BLaER1 treated with 17β-estradiol and CSF1 and Interleukin-3, amounts not matched to agents 10 nM and 100 nM (cell line): ENCODE results near the gene PI4KA.

Experiments used
- H3K27ac ChIP-seq, 11 experiments: shearing (Covaris generic); formaldehyde crosslinking; 2 replicates each; pipeline ENCODE4 v1.8.1; 2022
- H3K27me3 ChIP-seq, 11 experiments: shearing (Covaris generic); formaldehyde crosslinking; 2 replicates each; pipeline ENCODE4 v1.8.1; 2022
- H3K36me3 ChIP-seq, 11 experiments: shearing (Covaris generic); formaldehyde crosslinking; 2 replicates each; pipeline ENCODE4 v1.8.1; 2022
- H3K4me1 ChIP-seq, 10 experiments: shearing (Covaris generic); formaldehyde crosslinking; 2 replicates each; pipeline ENCODE4 v1.8.1; 2022
- H3K4me2 ChIP-seq, 11 experiments: shearing (Covaris generic); formaldehyde crosslinking; 2 replicates each; pipeline ENCODE4 v1.8.1; 2022
- H3K4me3 ChIP-seq, 10 experiments: shearing (Covaris generic); formaldehyde crosslinking; 2 replicates each; pipeline ENCODE4 v1.8.1; 2022
- H3K9ac ChIP-seq, 11 experiments: shearing (Covaris generic); formaldehyde crosslinking; 2 replicates each; pipeline ENCODE4 v1.8.1; 2022
- H3K9me3 ChIP-seq, 11 experiments: shearing (Covaris generic); formaldehyde crosslinking; replicated peaks in 1 of 11; 2 replicates each; pipeline ENCODE4 v1.8.1; 2022
- H4K20me1 ChIP-seq, 11 experiments: shearing (Covaris generic); formaldehyde crosslinking; 2 replicates each; pipeline ENCODE4 v1.8.1; 2022
- Cebpa-rat ChIP-seq, 11 experiments: shearing (Covaris generic); IDR thresholded peaks; 2 replicates each; pipeline ENCODE4 v1.8.1; 2022

The PI4KA gene

DNA sequence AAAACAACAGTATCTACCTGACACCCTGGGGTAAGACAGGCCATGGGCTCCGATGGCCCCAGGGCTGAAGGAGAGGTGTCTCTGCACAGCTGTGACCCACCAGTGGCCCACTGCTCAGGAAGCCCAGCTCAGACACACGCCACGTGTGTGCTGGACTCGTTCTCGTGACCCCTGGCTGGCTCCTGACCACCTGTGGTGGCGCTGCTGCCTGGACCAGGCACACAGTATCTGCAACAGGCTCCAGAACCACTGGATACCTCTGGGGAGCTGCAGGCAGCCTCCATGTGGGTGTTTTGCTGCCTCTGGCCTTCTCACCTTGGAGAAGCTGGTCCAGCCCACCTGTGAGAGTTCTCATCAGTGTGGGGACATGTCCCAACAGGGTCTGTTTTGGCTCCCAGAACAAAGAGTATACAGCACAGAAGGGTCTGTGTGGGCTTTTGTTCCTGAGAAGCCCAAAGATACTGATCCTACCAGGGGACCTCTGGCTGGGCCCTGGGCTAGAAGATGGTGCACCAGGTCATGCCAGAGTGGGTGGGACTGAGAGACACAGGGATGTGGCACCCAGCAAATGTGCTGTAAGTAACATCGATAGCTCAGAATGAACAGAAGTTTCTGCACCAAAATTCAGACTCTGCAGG lies 106.4 kb downstream of the PI4KA start:
- no peaks in the 10 kb centered on the region for H3K9me3 ChIP-seq
- H3K4me1 ChIP-seq = peaks cover 36 to 47% (median 42%) of the 10 kb centered on the region in 10 experiments
- no peaks in the 10 kb centered on the region for H3K27me3 ChIP-seq
- H3K36me3 ChIP-seq = peaks cover 51 to 88% (median 69%) of the 10 kb centered on the region in 11 experiments
- no peak overlapping the region for H3K4me3 ChIP-seq
- H4K20me1 ChIP-seq = peaks cover 8 to 52% (median 32%) of the 10 kb centered on the region in 11 experiments; a peak in 15 of 22 replicates
- TF ChIP-seq Cebpa-rat (IDR thresholded peaks at IDR 0.05) = no peak
- peak overlapping the region in 2 of 11 experiments; percentile 21 to 29; a peak in 1 of 22 replicates for H3K9ac ChIP-seq
- 0 out of 22 replicates have a peak overlapping the region, but pooled peaks of 1 of the 11 experiments have one; percentile 11 for H3K27ac ChIP-seq
- peak overlapping the region in 3 of 11 experiments; percentile 86 to 91 (median 89); a peak in 5 of 22 replicates for H3K4me2 ChIP-seq

DNA sequence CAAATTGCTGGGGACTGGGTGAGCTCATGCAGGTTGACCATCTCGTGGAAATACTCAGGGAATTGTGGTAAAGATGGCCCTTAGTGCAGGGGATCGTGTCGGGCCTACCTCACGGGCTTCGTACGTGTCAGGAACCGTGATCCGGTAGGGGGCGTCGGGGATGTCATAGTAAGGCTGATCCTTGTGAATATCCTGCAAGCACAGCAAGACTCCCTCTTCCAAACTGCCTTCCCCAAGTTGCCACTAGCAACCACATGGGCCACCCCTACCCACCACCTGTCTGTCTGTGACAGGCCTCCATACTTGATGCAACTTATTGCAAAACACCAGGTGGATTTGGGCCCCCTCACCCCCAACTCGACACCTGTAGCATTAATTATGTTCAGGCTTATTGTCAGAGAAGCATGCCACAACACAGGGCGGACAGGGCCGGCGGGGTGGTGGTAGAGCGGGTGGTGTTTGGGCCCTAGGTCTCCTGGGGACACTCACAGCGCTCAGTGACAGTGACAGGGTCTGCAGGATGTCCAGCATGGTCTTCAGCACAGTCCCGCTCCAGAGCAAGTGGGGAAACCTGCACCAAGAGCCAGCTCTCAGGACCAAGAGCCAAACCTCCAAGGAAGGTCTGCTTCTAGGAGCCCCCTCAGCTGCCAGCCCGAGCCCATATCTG lies 107.3 kb downstream of the PI4KA start:
- Histone ChIP-seq H3K4me1 (peaks cover 36 to 47% (median 42%) of the 10 kb centered on the region in 10 experiments), H3K27me3 (no peaks in the 10 kb centered on the region), H3K9me3 (no peaks in the 10 kb centered on the region), H3K27ac (peak overlapping the region in 5 of 11 experiments; percentile 24 to 34 (median 32); a peak in 6 of 22 replicates), H3K9ac (peak overlapping the region in 3 of 11 experiments; percentile 21 to 32 (median 21); a peak in 4 of 22 replicates), H4K20me1 (peaks cover 8 to 61% (median 32%) of the 10 kb centered on the region in 11 experiments; a peak in 15 of 22 replicates), H3K4me2 (peak overlapping the region; percentile 50 to 91 (median 73)), H3K36me3 (peaks cover 58 to 88% (median 73%) of the 10 kb centered on the region in 11 experiments), H3K4me3 (no peak overlapping the region)
- no peak for TF ChIP-seq Cebpa-rat (IDR thresholded peaks at IDR 0.05)

DNA sequence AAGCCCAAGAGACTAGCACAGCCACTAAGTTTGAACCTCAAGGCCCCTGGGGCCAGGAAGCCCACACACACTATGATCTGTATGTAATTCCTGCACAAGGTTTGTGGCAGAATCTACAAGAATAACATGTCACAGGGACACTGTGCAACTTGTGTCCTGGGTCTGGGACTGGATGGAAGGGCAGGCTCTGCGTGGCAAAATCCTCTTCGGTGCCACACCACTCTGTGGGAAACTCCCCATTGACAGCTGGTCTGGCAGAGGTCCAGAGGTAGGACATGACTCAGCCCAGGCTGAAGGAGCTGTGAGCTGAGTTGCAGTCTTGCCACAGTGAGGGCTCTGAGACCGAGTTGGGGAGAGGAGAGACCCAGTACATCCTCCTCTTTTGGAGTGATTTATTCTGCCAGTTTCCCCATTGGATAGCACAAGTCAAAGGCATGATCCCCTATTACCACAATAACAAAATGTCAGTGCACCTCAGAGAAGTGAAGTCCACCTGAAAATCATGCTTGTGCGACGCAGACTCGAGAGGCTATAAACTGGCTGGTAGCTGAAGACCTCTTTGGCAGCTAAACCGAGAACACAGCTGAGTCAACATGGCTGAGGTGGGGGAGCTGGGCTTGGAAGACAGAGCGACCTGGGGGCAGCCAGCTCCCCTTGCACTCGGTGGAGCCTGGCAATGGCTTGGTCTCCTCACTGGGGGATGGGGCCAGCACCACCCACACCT lies 108.0 kb downstream of the PI4KA start:
- Histone ChIP-seq H3K27me3 (no peaks in the 10 kb centered on the region), H3K9ac (peak overlapping the region in 3 of 11 experiments; percentile 10 to 32 (median 21); a peak in 3 of 22 replicates), H3K4me2 (peak overlapping the region; percentile 50 to 91 (median 73)), H3K27ac (peak overlapping the region in 5 of 11 experiments; percentile 32 to 49 (median 34); a peak in 6 of 22 replicates), H3K9me3 (no peaks in the 10 kb centered on the region), H4K20me1 (peaks cover 8 to 62% (median 32%) of the 10 kb centered on the region in 11 experiments; a peak in 15 of 22 replicates), H3K4me1 (peaks cover 36 to 47% (median 42%) of the 10 kb centered on the region in 10 experiments), H3K36me3 (peaks cover 54 to 85% (median 71%) of the 10 kb centered on the region in 11 experiments), H3K4me3 (no peak overlapping the region)
- no peak for TF ChIP-seq Cebpa-rat (IDR thresholded peaks at IDR 0.05)

GRCh38 chr22:20749453-20749852 lies 109.2 kb downstream of the PI4KA start:
- no peak for TF ChIP-seq Cebpa-rat (IDR thresholded peaks at IDR 0.05)
- Histone ChIP-seq H3K4me2 (peak overlapping the region; percentile 50 to 91 (median 73)), H3K27me3 (no peaks in the 10 kb centered on the region), H3K36me3 (peaks cover 64 to 86% (median 75%) of the 10 kb centered on the region in 11 experiments), H3K9me3 (no peaks in the 10 kb centered on the region), H3K9ac (peak overlapping the region in 7 of 11 experiments; percentile 6 to 48 (median 30); a peak in 9 of 22 replicates), H4K20me1 (peaks cover 8 to 68% (median 32%) of the 10 kb centered on the region in 11 experiments; a peak in 15 of 22 replicates), H3K4me1 (peaks cover 36 to 47% (median 42%) of the 10 kb centered on the region in 10 experiments), H3K4me3 (no peak overlapping the region), H3K27ac (peak overlapping the region in 9 of 11 experiments; percentile 8 to 52 (median 39); a peak in 8 of 22 replicates)

- no peaks in the 10 kb centered on the region for H3K9me3 ChIP-seq
- H4K20me1 ChIP-seq = peaks cover 8 to 69% (median 32%) of the 10 kb centered on the region in 11 experiments; a peak in 15 of 22 replicates
- H3K27me3 ChIP-seq = no peaks in the 10 kb centered on the region
- H3K4me2 ChIP-seq = peak overlapping the region; percentile 50 to 91 (median 73)
- peak overlapping the region in 10 of 11 experiments; percentile 8 to 52 (median 36); a peak in 15 of 22 replicates for H3K27ac ChIP-seq
- no peak for TF ChIP-seq Cebpa-rat (IDR thresholded peaks at IDR 0.05)
- H3K36me3 ChIP-seq = peaks cover 66 to 92% (median 75%) of the 10 kb centered on the region in 11 experiments
- no peak overlapping the region for H3K4me3 ChIP-seq
- peaks cover 36 to 47% (median 42%) of the 10 kb centered on the region in 10 experiments for H3K4me1 ChIP-seq
- H3K9ac ChIP-seq = peak overlapping the region in 7 of 11 experiments; percentile 6 to 48 (median 30); a peak in 10 of 22 replicates
These were observed 109.7 kb downstream of the PI4KA start for GRCh38 chr22:20748731-20749428.

DNA sequence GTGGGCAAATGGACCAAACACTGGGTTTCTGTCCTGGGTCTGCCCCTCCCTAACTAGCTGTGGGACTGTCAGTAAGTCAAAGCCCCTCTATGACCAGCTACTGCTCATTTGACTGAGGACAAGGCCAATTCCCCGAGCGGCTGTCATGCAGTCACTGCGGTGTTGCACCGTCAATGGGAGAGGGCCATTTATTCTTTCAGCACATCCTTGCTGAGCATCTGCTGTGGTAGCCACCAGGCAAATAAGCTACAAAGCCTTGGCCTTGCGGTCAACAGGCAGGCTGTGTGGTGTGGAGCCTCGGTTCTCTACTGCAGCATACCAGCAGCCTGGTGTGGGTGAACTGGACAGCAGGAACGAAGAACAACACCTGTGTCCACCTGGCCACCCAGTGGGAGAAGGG lies 110.5 kb downstream of the PI4KA start:
- TF ChIP-seq Cebpa-rat (IDR thresholded peaks at IDR 0.05) = no peak
- H3K9me3 ChIP-seq = no peaks in the 10 kb centered on the region
- peaks cover 63 to 97% (median 83%) of the 10 kb centered on the region in 11 experiments for H3K36me3 ChIP-seq
- H3K4me3 ChIP-seq = no peak overlapping the region
- H3K9ac ChIP-seq = 0 out of 22 replicates have a peak overlapping the region, but pooled peaks of 1 of the 11 experiments have one; percentile 48
- H4K20me1 ChIP-seq = peaks cover 8 to 69% (median 32%) of the 10 kb centered on the region in 11 experiments; a peak in 15 of 22 replicates
- peaks cover 36 to 47% (median 42%) of the 10 kb centered on the region in 10 experiments for H3K4me1 ChIP-seq
- peak overlapping the region in 7 of 11 experiments; percentile 50 to 91 (median 73); a peak in 11 of 22 replicates for H3K4me2 ChIP-seq
- H3K27me3 ChIP-seq = no peaks in the 10 kb centered on the region
- H3K27ac ChIP-seq = peak overlapping the region in 1 of 11 experiments; percentile 39; a peak in 2 of 22 replicates

DNA sequence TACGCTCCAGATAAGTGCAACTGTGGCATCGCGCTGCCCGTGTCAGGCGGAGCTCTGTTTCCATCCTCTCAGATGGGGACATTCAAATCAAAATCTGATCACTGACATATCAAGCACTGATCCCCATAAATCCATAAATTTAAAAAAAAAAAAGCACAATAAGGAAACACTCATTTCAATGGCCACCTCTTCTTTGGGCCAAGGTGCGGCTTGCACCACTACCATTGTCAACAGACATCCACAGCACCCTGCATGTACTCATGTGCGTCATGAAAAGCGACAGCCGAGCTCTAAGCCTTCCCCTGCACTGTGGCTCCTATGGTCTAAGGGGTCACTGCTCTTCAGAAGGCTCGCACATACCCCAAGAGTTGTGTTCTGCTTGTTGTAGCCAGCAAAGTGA lies 111.4 kb downstream of the PI4KA start:
- TF ChIP-seq Cebpa-rat (IDR thresholded peaks at IDR 0.05) = no peak
- Histone ChIP-seq H3K4me2 (no peak overlapping the region), H3K4me1 (peaks cover 36 to 44% (median 41%) of the 10 kb centered on the region in 10 experiments), H3K9ac (no peak overlapping the region), H3K36me3 (peaks cover 59 to 97% (median 84%) of the 10 kb centered on the region in 11 experiments), H3K4me3 (no peak overlapping the region), H4K20me1 (peaks cover 9 to 74% (median 35%) of the 10 kb centered on the region in 11 experiments; a peak in 16 of 22 replicates), H3K27ac (no peak overlapping the region), H3K9me3 (no peaks in the 10 kb centered on the region), H3K27me3 (no peaks in the 10 kb centered on the region)
